IMR-90 (cell line): ENCODE data around the gene INCA1.
A peak's percentile ranks its signal among the peaks of the same experiment; 100 is the strongest.

Experiments
- BHLHE40 ChIP-seq: fragments of 150-350 bp; IDR thresholded peaks from 2 replicates; pipeline ENCODE4 v1.6.1; 2016; ENCODE audit warnings: mild to moderate bottlenecking, low read depth, low read length
- CTCF ChIP-seq: conservative IDR thresholded peaks from 2 replicates; pipeline ENCODE4 v1.5.1; 2012; ENCODE audit warnings: mild to moderate bottlenecking, low read depth, low read length, improper control_type of control experiment
- RAD21 ChIP-seq: IDR thresholded peaks from 2 replicates; pipeline ENCODE4 v1.6.1; 2012; ENCODE audit warnings: low read length, improper control_type of control experiment

DNA sequence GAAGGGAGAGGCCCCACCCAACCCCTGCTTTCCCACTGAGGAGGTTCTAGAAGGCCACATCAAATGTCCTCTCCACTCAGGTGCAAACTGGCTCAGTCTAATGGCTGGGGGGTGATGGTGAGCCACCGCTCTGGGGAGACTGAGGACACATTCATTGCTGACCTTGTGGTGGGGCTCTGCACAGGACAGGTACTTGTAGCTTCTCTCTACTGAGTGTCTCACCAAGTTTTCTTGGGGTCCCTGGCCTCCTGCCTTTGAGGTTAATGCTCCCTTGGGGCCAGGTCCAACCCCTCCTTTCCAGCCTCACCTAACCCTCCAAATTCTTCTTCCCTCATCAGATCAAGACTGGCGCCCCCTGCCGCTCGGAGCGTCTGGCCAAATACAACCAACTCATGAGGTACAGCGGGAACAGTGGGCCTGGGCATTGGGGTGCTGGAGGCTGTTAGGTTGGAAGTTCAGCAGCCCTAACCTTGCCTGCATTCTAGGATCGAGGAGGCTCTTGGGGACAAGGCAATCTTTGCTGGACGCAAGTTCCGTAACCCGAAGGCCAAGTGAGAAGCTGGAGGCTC, 40.7 kb downstream of the INCA1 start:
- TF ChIP-seq RAD21: no peak
- peak; percentile 10; the same call in 1 of the 2 replicates for TF ChIP-seq CTCF
- TF ChIP-seq BHLHE40: no peak
